GM18951 (cell line): ENCODE results near the gene CTIF.

Experiments
- POLR2A ChIP-seq: IDR thresholded peaks from 4 replicates; pipeline ENCODE4 v1.6.1; 2011; ENCODE audit warnings: mild to moderate bottlenecking; ENCODE audit not compliant: insufficient read length, insufficient read depth; ENCODE audit errors: extremely low read depth
- in situ Hi-C: fragments of 300-500 bp; cut with MboI; formaldehyde crosslinking; loops from one replicate; pipeline ENCODE4 v1.12.0; 2022; ENCODE audit warnings: low sequenced_read_pairs, mixed read lengths, inconsistent platforms; ENCODE audit not compliant: unreplicated experiment

Gene CTIF

DNA sequence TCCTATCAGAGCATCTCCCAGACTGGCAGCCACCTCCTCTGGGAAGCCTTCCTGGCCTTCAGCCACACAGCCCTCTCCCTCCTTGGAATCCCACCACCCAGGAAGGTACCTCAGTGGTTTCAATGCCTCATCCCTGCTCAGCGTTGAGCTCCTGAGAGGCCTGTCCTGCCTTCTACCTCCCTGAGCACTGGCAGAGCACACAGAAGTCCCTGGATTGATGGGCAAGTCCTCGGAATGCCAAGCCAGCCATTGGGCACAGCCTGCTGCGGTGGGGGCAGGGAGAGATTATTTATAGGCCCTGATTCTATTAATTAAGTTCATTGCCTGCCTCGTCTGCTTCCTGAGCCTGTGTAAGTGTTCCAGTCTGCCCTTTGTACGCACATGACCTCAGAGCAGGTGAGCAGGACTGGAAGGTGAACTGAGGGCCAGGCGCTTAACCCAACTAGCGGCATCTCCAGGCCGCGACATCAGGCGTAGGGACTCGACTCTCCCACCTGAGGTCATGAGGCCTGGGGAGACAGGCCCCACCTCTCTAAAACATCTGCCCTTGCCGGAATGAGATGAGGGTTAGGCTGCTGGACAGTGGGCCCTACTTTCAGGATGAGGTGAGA is 348.6 kb downstream of the CTIF start:
- in situ Hi-C loops: no loop called here
- no peak for TF ChIP-seq POLR2A

DNA sequence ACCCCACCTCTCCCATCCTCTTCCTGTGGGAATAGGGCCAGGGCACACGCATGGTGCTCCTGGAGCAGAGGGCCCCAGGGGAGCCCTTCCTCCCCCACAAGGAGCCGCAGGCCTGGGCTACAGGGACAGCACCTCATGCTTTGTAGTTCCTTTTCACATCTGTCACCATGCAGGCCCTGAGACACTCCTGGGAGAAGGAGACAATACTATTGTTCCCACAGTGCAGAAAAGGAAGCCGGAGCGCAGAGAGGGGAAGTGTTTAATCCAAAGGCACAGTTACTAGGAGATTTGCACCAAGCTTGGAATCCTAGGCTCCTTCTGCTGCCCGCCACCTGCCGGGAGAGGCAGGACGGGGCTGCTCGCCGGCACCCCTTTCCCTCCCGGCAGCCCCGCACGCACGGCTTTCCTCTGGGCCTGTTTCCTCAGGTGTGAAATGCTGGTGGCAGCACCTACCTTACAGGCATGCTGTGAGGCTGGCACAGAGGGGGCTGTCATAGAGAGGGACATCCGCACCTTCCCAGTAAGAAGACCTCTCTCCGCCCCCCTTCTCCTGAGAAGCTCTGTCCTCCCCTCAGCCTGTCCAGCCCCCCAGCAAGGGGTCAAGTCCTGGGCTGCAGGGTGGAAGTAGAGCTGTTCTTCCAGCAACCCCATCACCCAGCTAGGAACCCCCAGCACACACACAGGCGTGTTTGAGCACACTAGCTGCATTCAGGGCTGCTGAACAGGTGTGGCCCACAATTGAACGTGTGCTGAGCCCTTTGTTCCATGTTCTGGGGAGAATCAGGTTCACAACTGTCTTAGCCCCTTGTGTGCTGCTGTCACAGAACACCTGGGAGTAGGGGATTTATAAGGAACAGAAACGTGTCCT is 349.3 kb downstream of the CTIF start:
- in situ Hi-C loops: no loop called here
- TF ChIP-seq POLR2A: no peak

DNA sequence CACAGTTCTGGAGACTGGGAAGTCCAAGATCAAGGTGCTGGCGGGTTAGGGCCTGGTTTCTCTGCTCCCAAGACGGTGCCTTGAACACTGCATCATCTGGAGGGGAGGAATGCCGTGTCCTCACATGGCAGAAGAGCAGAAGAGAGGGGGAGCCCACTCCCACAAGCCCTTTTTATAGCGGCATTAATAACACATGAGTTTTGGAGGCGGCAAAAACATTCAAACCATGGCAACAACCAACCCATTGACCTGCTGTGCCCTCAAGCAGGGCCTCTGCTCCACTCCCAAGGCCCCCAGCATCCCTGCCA is 349.9 kb downstream of the CTIF start:
- no peak for TF ChIP-seq POLR2A
- in situ Hi-C loops: no loop called here

DNA sequence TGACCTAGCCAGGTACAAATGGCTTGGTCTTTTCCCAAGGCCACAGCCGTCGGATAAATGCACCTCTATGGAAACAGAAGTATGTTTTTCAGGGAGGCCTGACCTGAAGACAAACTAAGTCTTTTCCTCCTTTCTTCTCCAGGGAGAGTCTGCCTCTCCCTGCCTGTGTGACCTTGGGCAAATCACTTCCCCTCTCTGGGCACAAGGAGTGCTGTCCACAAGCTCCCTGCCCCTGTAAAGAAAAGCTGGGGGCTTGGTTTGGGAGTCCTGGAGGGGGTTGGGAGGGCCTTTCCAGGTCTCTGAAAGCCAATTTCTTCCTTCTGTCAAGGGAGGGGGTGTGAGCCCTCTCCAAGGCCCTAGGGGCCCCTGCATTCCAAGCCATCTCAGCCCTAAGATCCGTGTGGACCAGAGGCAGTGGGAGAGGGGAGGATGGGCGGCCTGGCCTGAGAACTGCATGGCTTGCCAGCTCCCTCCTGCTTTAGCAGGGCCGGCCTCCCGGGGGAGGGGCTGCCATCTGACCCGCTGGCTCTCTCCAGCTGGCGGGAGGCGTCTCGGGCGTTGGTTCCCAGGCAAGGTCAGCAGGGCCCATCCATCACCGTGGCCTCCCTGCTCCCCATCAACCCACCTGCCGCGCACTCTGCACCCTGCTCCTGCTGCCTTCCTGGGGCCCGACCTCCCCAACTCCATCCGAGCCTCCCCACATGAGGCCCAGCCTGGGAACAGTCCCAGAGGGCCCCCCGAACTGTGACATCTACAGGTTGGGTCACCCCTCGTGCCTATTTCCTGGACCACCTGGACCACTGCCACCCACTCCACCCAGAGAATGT is 350.5 kb downstream of the CTIF start:
- in situ Hi-C loops: no loop called here
- no peak for TF ChIP-seq POLR2A

DNA sequence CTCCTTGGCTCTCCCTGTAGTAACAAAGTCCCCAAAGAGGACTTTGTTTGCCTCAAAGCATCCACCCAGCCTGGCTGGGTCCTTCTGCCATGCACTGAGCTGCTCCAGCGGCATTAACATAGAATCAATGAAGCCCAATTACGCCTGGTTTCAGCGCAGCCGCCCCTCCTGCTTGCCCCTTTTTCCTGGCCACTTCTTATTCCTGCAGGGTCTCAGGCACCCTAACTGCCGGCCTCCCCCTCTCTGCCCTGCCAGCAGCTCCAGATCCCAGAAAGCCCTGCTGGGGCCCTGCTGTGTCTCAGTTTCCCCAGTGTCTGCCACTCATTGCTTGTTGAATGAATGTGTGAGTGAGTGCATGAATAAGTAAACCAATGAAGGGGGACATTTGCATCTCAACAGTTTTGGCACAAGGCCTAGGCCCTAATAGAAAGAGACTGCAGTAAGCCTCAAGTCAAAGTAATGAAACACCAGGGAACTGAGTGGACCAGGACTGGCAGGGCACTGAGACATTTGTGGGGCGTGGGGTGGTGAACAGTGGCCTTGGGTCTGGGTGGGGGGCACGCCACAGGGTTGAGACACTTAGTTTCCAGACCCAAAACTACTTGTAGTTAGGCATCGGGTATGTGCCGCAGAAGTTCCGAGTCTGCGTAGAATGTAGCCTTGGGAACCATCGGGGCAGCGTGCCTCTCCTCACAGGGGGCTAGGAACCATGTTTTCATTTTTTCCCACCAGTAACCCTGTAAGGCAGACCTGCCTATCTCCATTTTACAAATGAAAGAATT is 351.3 kb downstream of the CTIF start:
- TF ChIP-seq POLR2A: no peak

DNA sequence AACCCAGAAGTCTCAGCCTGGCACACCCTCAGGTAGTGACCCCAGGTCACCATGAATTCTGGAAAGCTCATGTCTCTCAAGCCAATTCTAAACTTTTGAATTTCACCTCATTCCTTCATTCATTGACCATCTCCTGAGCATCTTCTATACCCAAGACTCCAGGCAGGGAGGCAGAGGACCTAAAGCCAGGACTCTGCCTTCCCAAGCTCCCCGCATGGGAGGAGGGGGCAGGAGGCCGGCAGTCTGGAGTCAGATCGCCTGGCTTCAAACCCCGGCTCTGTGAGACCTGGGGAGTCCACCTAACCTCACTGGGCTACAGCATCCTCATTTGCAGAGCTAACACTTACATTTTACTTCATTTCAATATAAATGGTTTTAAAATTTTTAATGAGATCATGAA is 352.9 kb downstream of the CTIF start:
- TF ChIP-seq POLR2A: no peak
- in situ Hi-C loops: no loop called here

More for the DNA sequence above, 351.3 kb downstream of the CTIF start:
- in situ Hi-C loops: no loop called here

DNA sequence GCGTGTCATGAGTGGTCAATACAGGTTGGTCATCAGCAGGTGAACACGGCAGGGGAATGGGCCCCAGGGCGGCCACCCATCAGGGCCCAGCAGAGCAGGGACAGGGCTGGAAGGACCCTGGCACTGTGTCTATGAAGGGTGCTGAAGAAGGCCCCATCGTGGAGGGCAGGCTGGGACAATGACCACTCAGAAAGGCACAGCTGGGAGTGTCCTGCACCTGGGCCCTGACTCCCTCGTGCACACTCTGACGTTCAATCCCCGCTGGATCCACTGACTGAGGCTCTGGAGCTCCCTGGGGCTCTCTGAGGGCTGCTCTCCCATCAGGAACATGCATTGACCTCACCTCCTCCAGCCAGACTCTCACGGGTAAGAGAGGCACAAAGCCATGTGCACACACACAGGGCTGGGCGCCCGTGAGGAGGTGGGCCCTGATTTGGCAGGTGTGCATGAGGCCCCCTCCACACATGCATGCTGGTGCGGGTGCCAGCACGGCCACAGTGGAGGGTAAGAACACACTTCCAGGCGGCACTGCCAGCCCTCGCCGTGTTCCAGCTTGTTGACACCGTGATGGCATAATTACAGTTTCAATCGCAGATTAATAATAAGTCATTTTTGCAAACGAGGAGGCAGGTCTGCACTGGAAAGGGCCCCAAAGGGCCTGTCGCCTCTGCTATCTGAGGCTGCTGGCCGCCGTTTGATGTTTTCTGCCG is 353.5 kb downstream of the CTIF start:
- TF ChIP-seq POLR2A: no peak
- in situ Hi-C loops: no loop called here

DNA sequence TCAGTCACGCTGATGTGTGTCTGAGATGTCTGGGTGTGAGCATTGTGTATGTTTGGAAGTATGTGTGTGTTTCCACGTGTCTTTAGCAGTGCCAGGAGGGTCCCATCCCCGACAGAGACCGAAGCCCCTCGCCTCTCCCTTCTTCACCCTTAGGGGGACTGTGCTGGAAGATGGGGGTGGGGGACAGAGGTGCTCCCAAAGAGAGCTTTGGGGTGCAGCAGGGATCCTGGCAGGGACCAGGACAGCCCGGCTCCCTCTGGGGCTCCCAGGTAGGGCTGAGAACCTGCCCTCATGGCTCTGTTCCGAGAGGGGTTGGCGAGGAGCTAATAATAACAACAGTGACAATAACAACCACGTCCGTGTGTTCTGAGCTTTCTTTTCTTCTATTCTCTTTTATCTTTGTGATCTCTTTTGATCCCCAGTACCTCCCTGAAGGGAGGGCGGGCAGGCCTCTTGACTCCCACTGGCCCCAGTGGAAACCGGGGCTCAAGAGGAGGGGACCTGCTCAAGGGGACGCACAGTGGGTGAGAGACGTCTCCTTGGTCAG is 354.3 kb downstream of the CTIF start:
- no peak for TF ChIP-seq POLR2A
- in situ Hi-C loops: no loop called here

DNA sequence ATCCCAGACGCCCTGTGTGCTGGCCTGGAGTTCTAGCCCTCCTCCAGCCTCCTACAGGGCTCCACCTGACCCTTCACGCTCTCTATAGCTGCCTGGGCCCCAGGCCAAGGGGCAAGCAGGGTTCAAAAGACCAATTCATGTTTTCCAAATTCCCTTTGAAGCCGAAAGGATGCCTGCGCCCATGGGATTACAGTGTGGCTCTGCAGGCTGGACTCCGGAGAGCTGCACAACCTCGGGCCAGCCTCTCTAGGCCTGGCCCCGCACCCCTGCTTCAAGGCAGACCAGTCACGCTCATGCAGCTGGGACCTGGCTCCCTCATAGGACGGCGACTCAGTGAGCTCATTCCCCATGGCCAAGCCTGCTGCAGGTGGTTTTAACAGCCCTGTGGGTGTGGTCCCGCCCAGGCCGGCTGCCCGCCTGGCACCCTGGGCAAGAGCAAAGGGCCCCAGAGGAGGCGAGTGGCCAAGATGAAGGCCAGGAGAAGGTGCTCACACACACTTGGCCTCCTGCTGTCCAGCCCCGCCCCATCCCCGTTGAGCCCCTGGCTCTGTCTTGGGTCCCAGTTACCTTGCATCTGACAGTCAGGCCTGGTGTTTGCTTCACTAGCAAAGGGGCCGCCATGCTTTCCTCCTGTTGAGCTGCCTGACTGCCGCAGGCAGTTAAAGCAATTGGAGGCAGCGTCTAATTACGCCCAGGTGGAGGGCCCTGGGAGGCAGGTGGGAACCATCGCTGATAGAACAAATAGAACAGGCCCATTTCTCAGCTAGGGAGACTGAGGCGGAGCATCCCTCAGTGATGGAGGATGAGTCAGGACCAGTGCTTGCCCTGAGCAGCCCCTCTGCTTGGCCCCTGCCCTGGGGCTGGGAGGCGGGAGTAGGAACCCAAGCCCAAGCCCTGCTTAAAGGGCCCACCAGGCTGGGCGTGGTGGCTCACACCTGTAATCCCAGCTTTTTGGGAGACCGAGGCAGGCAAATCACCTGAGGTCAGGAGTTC is 355.1 kb downstream of the CTIF start:
- in situ Hi-C loops: no loop called here
- no peak for TF ChIP-seq POLR2A

DNA sequence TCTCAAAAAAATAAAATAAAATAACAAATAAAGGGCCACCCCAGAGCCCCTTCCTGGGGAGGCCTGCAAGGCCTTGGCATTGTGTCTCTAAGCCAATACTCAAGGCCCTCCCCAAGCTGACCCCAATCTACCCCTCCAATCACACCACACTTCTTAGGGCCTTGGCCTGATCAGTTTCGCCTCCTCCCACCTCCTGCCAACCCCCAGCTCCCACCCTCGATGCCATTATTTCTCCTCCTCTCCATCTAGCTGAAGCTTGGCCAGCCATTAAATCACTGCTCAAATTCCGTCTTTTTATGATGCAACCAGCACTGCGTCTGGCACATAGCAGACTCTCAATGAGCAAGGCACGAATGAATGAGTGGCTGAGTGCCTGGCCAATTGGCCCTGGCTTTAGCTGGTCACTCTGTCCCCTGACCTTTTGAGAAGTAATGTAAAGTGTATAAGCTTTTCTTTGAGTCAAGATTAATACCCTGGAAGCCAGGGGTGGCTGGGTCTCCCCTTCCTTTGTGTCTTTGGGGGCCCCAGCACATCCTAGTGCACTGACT is 356.0 kb downstream of the CTIF start:
- in situ Hi-C loops: no loop called here
- TF ChIP-seq POLR2A: no peak
